GM21515 (cell line): Measurements from ENCODE around the gene TTC7B.
A peak's percentile ranks its signal among the peaks of the same experiment; 100 is the strongest.
"Not testable (repeated sequence)": the region's sequence is repeated elsewhere in the genome, so short reads cannot be mapped to it uniquely, and the experiment has no call there.

Source experiments
- ATAC-seq: cut with Tn5 transposase; IDR thresholded peaks from one replicate; pipeline ENCODE4 v1.9.1; 2021; ENCODE audit not compliant: unreplicated experiment

Gene TTC7B

GRCh38 chr14:90815822-90816662 lies at the start of gene TTC7B:
Gene TTC7B (minus strand): TSS chr14:90816430. CDS start chr14:90816295, 135 bp downstream.
- ATAC-seq = peak; percentile 54

GRCh38 chr14:90864741-90865140 lies 48.5 kb upstream of the TTC7B start:
- no peak for ATAC-seq

GRCh38 chr14:90858511-90858910 lies 42.3 kb upstream of the TTC7B start:
- no peak for ATAC-seq

- no peak for ATAC-seq
These were observed 41.6 kb upstream of the TTC7B start for GRCh38 chr14:90857866-90858265.

- not testable (repeated sequence) for ATAC-seq
These were observed 39.9 kb upstream of the TTC7B start for GRCh38 chr14:90856115-90856514.

- ATAC-seq = no peak
These were observed 36.9 kb upstream of the TTC7B start for GRCh38 chr14:90853116-90853515.

- no peak for ATAC-seq
These were observed 35.3 kb upstream of the TTC7B start for GRCh38 chr14:90851327-90852036.

GRCh38 chr14:90850487-90850886 lies 34.3 kb upstream of the TTC7B start:
- no peak for ATAC-seq

- ATAC-seq = no peak
These were observed 33.7 kb upstream of the TTC7B start for GRCh38 chr14:90849787-90850444.

- ATAC-seq = no peak
These were observed 32.9 kb upstream of the TTC7B start for GRCh38 chr14:90848944-90849731.

GRCh38 chr14:90846511-90846910 lies 30.3 kb upstream of the TTC7B start:
- ATAC-seq = no peak

- no peak for ATAC-seq
These were observed 28.1 kb upstream of the TTC7B start for GRCh38 chr14:90844321-90844720.

GRCh38 chr14:90842726-90843125 lies 26.5 kb upstream of the TTC7B start:
- no peak for ATAC-seq

GRCh38 chr14:90840667-90841066 lies 24.4 kb upstream of the TTC7B start:
- not testable (repeated sequence) for ATAC-seq

- ATAC-seq = no peak
These were observed 23.6 kb upstream of the TTC7B start for GRCh38 chr14:90839889-90840266.

GRCh38 chr14:90839024-90839888 lies 23.0 kb upstream of the TTC7B start:
- ATAC-seq = no peak

- ATAC-seq = not testable (repeated sequence)
These were observed 22.3 kb upstream of the TTC7B start for GRCh38 chr14:90838531-90838930.

GRCh38 chr14:90837355-90837754 lies 21.1 kb upstream of the TTC7B start:
- ATAC-seq = no peak

GRCh38 chr14:90836692-90837063 lies 20.4 kb upstream of the TTC7B start:
- no peak for ATAC-seq

GRCh38 chr14:90831821-90832220 lies 15.6 kb upstream of the TTC7B start:
- no peak for ATAC-seq
